Hepatocyte (in vitro differentiated cells): ENCODE results near the gene LRRC26. TPM values are rescaled to one million over a fixed set of nuclear protein-coding genes. Genes with fewer than 3 reads are reported as not detected.

ENCODE experiments used
- DNase-seq: peaks from one replicate; pipeline ENCODE4 v3.0.0-alpha.2; 2016; ENCODE audit warnings: low spot score
- H2AFZ ChIP-seq: fragments of 200-600 bp; sonication (generic); 2 replicates; pipeline ENCODE4 v1.6.0; 2016; ENCODE audit warnings: antibody characterized with exemption, mild to moderate bottlenecking
- H3K27ac ChIP-seq: fragments of 200-600 bp; sonication (generic); 2 replicates; pipeline ENCODE4 v1.5.1; 2016; ENCODE audit warnings: mild to moderate bottlenecking
- H3K27me3 ChIP-seq: fragments of 200-600 bp; sonication (generic); 2 replicates; pipeline ENCODE4 v1.6.1; 2016
- H3K36me3 ChIP-seq: fragments of 200-600 bp; sonication (generic); replicated peaks from 2 replicates; pipeline ENCODE4 v1.5.1; 2016; ENCODE audit warnings: low read depth; ENCODE audit not compliant: insufficient read depth
- H3K4me1 ChIP-seq: fragments of 200-600 bp; sonication (generic); 2 replicates; pipeline ENCODE4 v1.5.1; 2016; ENCODE audit warnings: mild to moderate bottlenecking, moderate library complexity; ENCODE audit not compliant: insufficient read depth
- H3K4me2 ChIP-seq: fragments of 200-600 bp; sonication (generic); 2 replicates; pipeline ENCODE4 v1.6.0; 2016
- H3K4me3 ChIP-seq: fragments of 200-600 bp; sonication (generic); 2 replicates; pipeline ENCODE4 v1.5.1; 2016; ENCODE audit warnings: mild to moderate bottlenecking
- H3K79me2 ChIP-seq: fragments of 200-600 bp; sonication (generic); 2 replicates; pipeline ENCODE4 v1.6.0; 2017; ENCODE audit warnings: mild to moderate bottlenecking
- H3K9me2 ChIP-seq: fragments of 200-600 bp; sonication (generic); replicated peaks from 2 replicates; pipeline ENCODE4 v1.6.0; 2017; ENCODE audit warnings: mild to moderate bottlenecking; ENCODE audit not compliant: insufficient read depth
- H3K9me3 ChIP-seq: fragments of 200-600 bp; sonication (generic); 2 replicates; pipeline ENCODE4 v1.5.1; 2016; ENCODE audit warnings: low read depth, mild to moderate bottlenecking
- H4K20me1 ChIP-seq: fragments of 200-600 bp; sonication (generic); 2 replicates; pipeline ENCODE4 v1.6.0; 2016; ENCODE audit warnings: mild to moderate bottlenecking; ENCODE audit not compliant: insufficient read depth, poor library complexity, severe bottlenecking
- EZH2 ChIP-seq: fragments of 200-600 bp; sonication (generic); IDR thresholded peaks from 2 replicates; pipeline ENCODE4 v1.6.1; 2016; ENCODE audit warnings: antibody characterized with exemption, mild to moderate bottlenecking, borderline replicate concordance
- EZH2phosphoT487 ChIP-seq: fragments of 200-600 bp; sonication (generic); IDR thresholded peaks from one replicate; pipeline ENCODE4 v1.6.1; 2018; ENCODE audit warnings: antibody characterized with exemption, mild to moderate bottlenecking, low read depth, moderate library complexity; ENCODE audit not compliant: unreplicated experiment, severe bottlenecking
- WGBS: methylation state at CpG from one replicate; pipeline ENCODE4 v1.1.6; 2016; ENCODE audit warnings: low lambda C conversion rate; ENCODE audit errors: missing lambda C conversion rate; 5-methylcytosine and 5-hydroxymethylcytosine counted together
- polyA plus RNA-seq: library from polyadenylated mRNA; unstranded; fragments of >200 nt; fragmentation: Nextera tagmentation; extraction: Ambion mirVana; gene quantifications from 2 replicates; pipeline ENCODE4 v1.2.1, GENCODE V29; 2016
- total RNA-seq: library from RNA; depleted of rRNA; stranded (reverse); fragments of >200 nt; gene quantifications from 2 replicates; pipeline ENCODE4 v1.2.3, GENCODE V29; 2014
- TF ChIP-seq, protein P1 (sequence below): fragments of 200-600 bp; sonication (generic); IDR thresholded peaks from 2 replicates; pipeline ENCODE4 v1.5.1; 2016; ENCODE audit warnings: antibody characterized with exemption, mild to moderate bottlenecking; ENCODE audit not compliant: poor library complexity

Gene LRRC26
- total and polyA plus RNA-seq, 2 experiments from 2014 or later = 0.73 to 2.6 TPM

DNA sequence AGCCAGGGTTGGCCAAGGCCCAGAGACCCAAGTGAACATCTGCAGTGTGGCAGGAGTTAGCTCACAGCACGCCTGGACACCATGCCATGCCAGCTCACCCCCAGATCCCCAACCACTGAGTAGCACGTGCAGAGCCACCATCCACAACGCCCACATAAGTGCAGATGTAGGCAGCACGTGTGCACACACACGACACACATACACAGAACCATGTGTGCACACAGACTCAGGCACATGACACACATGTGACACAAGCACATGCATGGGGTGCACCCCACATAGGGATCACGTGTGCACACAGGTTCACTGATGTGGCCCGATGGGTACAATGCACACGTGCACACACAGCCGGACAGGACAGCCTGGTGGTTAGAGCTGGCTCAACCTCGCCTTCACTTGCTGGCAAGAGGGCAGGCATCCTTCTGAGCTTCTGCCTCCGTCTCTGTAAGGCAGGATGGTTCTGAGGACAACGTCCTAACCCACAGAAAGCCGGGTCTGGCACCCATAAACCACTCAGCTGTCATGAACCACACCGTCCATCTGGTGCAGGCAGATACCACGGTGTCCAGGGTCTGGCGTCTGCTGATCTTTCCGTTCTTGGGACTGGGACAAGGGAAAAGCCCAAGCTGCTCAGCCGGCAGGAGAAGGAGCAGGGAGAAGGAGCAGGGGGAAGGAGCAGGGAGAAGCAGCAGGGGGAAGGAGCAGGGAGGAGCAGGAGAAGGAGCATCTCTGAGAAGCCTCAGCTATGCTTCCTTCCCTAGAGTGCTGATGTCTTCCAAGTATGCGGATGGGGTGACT, 12.0 kb downstream of the LRRC26 start:
- no peak overlapping the region for H3K27ac ChIP-seq
- no peaks in the 10 kb centered on the region for H3K36me3 ChIP-seq
- H3K9me3 ChIP-seq = no peaks in the 10 kb centered on the region
- H3K27me3 ChIP-seq = peaks cover 75% of the 10 kb centered on the region
- H4K20me1 ChIP-seq = no peaks in the 10 kb centered on the region
- H3K79me2 ChIP-seq = no peaks in the 10 kb centered on the region
- H2AFZ ChIP-seq = no peak overlapping the region
- no peak for TF ChIP-seq EZH2
- TF ChIP-seq, protein P1, sequence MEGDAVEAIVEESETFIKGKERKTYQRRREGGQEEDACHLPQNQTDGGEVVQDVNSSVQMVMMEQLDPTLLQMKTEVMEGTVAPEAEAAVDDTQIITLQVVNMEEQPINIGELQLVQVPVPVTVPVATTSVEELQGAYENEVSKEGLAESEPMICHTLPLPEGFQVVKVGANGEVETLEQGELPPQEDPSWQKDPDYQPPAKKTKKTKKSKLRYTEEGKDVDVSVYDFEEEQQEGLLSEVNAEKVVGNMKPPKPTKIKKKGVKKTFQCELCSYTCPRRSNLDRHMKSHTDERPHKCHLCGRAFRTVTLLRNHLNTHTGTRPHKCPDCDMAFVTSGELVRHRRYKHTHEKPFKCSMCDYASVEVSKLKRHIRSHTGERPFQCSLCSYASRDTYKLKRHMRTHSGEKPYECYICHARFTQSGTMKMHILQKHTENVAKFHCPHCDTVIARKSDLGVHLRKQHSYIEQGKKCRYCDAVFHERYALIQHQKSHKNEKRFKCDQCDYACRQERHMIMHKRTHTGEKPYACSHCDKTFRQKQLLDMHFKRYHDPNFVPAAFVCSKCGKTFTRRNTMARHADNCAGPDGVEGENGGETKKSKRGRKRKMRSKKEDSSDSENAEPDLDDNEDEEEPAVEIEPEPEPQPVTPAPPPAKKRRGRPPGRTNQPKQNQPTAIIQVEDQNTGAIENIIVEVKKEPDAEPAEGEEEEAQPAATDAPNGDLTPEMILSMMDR = no peak
- TF ChIP-seq EZH2phosphoT487 = no peak
- peaks cover 3% of the 10 kb centered on the region for H3K4me1 ChIP-seq
- no peaks in the 10 kb centered on the region for H3K9me2 ChIP-seq
- WGBS = 74% methylated on average over 18 of the region's 19 CpGs
- H3K4me2 ChIP-seq = no peak overlapping the region
- no peak for DNase-seq
- no peak overlapping the region for H3K4me3 ChIP-seq

DNA sequence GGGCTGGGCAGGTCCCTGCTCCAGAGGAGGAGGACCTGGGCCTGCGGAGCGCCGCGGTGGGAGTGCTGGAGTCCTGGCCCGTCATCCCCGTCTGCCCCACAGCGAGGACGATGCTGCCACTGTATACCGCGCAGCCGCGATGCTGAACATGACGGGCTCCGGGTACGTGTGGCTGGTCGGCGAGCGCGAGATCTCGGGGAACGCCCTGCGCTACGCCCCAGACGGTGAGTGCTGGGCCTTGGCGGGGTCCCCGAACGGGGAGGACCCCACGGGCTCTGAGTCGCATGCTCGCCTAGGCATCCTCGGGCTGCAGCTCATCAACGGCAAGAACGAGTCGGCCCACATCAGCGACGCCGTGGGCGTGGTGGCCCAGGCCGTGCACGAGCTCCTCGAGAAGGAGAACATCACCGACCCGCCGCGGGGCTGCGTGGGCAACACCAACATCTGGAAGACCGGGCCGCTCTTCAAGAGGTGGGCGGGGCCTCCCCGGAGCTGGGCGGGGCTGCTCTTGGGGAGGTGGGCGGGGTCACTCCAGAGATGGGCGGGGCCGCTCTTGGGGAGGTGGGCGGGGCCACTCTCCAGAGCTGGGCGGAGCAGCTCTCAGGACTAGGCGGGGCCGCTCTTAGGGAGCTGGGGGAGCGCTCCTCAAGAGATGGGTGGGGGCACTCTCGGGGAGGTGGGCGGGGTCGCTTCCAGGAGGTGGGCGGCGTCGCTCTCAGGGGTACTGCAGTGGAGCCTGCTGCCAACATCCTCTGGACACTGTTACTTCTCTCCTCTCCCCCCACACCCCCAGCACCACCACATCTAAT, 13.1 kb downstream of the LRRC26 start:
- Histone ChIP-seq H3K36me3 (no peaks in the 10 kb centered on the region), H4K20me1 (no peaks in the 10 kb centered on the region), H3K4me3 (no peak overlapping the region), H2AFZ (no peak overlapping the region), H3K27ac (no peak overlapping the region), H3K9me3 (no peaks in the 10 kb centered on the region), H3K4me1 (no peaks in the 10 kb centered on the region), H3K4me2 (peak overlapping the region; percentile 53), H3K27me3 (peaks cover 64% of the 10 kb centered on the region), H3K9me2 (no peaks in the 10 kb centered on the region), H3K79me2 (no peaks in the 10 kb centered on the region)
- DNase-seq = peak; percentile 37
- no peak for TF ChIP-seq EZH2phosphoT487
- TF ChIP-seq, protein P1 = no peak
- TF ChIP-seq EZH2 = no peak
- WGBS = 25% methylated on average over 57 of the region's 65 CpGs

DNA sequence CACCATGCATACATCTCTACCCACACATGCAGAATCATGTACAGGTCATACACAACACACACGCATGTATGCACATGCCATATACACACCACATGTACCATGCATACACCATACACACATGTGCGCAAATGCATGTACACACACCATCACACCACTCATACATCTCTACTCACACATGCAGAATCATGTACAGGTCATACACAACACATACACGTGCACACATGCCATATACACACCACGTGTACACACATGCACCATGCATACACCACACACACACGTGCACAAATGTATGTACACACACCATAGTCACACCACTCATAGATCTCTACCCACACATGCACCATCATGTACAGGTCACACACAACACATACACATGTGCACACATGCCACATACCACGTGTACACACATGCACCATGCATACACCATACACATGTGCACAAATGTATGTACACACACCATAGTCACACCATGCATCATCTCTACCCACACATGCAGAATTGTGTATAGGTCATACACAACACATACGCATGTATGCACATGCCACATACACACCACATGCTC, 16.9 kb downstream of the LRRC26 start:
- Histone ChIP-seq H3K4me1 (no peaks in the 10 kb centered on the region), H3K27me3 (peaks cover 26% of the 10 kb centered on the region), H3K9me2 (no peaks in the 10 kb centered on the region), H3K4me3 (no peak overlapping the region), H3K79me2 (no peaks in the 10 kb centered on the region), H3K4me2 (no peak overlapping the region), H3K36me3 (no peaks in the 10 kb centered on the region), H4K20me1 (no peaks in the 10 kb centered on the region), H3K27ac (no peak overlapping the region), H3K9me3 (no peaks in the 10 kb centered on the region), H2AFZ (no peak overlapping the region)
- TF ChIP-seq, protein P1 = no peak
- 94% methylated on average over 7 of the region's 7 CpGs for WGBS
- no peak for DNase-seq
